T47D (cell line): ENCODE data around the gene SYNE4.
"Not testable (repeated sequence)": the region's sequence is repeated elsewhere in the genome, so short reads cannot be mapped to it uniquely, and the experiment has no call there.

Experiments
- DNase-seq, 2 experiments: peaks; one replicate each; pipeline versions ENCODE4 v3.0.0 to v3.0.0-alpha.2; 2011 to 2012; ENCODE audit warnings: low read depth in 1 of 2, low spot score in 1 of 2
- JUND ChIP-seq: IDR thresholded peaks from 2 replicates; pipeline ENCODE4 v1.6.1; 2012; ENCODE audit warnings: low read depth
- in situ Hi-C: cut with HindIII; loops from 2 replicates; pipeline ENCODE4 v1.10.0; 2016; ENCODE audit warnings: low sequenced_read_pairs, low pct_unique_long_range_greater_than_20kb

The SYNE4 gene

DNA sequence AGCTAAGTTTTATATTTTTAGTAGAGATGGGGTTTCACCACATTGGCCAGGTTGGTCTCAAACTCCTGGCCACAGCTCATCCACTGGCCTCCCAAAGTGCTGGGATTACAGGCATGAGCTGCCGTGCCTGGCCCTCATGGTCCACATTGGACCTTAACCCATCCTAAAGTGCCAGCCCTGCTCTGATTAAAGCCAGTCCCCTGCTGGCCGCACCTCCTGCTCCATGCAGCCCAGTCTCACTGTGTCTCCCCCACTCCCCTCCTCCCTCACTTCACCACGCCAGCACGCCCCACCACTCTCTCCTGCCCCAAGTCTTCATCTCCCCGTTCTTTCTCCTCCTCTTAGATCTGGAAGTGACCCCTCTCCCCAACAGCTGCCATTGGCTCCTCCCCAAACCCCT is 30.3 kb downstream of the SYNE4 start:
- in situ Hi-C loops, result no loop called here
- TF ChIP-seq JUND, result no peak
- DNase-seq, result no peak

DNA sequence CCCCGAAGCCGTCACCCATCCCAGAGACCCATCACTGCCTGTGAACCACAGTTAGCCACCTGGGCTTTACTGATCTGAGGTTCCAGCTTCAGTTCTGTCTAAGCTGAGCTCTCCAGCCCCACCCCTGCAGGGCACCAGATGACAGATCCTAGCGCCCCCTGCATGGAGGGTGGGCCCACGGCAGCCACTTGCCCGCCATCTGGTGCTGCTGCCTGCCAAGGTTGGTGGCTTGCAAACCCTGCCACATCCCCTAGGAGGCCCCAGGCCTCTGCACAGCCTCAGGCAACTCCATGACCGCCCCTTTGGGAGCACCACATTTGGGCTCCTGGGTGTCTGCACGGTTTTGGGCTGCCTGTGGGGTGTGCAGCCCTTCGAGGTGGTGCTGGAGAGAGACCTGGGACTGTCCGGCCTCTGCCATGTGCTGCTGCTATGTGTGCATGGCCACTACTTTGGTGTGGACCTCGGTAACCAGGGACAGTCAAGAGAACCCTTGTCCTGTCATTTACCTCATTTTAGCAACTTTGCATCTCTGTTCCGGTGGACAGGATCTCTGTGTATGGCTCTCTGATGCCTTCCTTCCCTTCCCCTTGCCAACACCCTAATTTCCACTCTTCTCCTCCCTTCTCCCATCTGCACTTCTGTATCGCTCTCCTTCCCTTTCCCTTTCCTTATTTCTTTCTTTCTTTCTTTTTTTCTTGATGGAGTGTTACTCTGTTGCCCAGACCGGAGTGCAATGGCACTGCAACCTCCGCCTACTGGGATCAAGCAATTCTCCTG is 31.0 kb downstream of the SYNE4 start:
- in situ Hi-C loops, result no loop called here
- DNase-seq, result no peak
- TF ChIP-seq JUND, result no peak

DNA sequence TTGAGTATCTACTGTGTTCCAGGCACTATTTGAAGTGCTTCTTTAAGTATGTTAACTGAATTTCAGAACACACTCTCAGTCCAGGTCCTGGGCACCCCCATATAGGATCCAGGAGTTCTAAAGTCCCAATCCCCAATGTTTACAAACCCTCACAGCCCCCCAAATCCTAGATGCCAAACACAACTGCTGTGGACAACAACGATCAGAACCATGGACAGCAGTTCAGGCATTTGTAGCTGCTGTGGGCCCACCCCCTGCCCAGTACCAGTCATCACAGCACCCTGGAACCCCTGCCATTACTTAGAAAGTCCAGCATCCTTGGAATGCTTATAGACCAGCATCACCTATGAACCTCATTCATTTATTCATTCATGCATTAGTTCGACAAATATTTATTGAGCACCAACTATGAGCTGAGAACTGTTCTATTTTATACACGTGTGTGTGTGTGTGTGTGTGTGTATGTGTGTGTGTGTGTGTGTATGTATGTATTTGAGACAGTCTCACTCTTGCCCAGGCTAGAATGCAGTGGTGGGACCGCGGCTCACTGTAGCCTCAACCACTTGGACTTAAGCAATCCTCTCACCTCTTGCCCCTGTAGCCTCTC is 32.9 kb downstream of the SYNE4 start:
- TF ChIP-seq JUND, result no peak
- DNase-seq, result peak; percentile 34 to 48
- in situ Hi-C loops, result no loop called here

DNA sequence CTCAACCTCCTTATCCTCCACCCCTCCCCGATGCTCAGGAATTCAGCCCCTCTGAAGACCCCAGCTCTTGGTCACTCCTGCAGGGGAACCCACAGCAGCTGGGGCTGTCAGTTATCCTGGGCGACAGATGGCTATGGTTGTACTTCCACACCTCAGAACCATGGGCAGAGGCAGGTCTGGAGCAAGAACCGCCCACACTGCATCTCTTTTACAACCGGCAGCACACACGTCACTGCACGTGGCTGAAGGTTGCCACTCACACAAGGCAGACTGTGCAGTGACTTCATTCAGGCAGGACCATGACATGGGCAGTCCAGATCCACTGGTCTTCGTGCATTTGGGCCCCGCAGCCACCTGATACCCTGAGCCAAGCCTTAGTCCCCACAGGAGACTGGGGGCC is 35.1 kb downstream of the SYNE4 start:
- peak in 1 of 2 experiments; percentile 65 for DNase-seq
- no peak for TF ChIP-seq JUND
- in situ Hi-C loops, result no loop called here

DNA sequence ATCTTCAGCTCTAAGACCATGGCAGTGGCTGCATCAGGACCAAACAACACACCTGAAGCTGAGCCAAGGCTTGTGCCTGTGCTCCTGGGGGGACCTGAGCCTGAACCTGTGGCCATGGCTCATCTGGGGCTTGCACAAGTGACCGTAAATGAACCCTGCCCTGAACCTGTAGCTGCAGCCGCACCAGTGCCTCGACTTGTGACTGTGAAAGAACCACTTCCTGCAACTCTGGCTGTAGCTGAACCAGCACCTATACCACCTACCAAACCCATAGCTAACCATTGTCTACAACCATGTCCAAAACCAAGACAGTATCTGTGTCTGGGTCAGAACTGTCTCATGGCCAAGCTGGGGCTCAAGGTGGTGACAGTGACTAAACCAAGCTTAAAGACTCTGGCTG is 41.8 kb downstream of the SYNE4 start:
- TF ChIP-seq JUND, result no peak
- no peak for DNase-seq
- in situ Hi-C loops, result no loop called here

DNA sequence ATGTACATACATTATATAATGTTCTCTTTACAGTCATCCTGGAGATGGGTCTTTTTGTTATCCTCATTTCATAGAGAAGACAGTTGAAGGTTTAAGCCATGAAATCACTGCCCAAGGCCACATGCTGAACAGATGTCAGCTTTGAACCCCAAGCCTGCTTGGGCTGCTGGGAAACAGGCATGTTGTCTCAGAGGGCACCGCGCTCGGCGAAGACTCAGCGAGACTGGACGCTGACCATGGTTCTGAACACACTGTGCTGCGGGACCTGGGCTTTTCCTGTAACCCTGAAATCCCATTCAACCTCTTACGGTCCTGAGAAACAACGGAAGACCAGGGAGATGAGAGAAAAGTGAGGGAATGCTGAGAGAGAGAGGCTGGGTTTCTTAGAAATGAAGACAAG is 45.1 kb downstream of the SYNE4 start:
- no peak for TF ChIP-seq JUND
- in situ Hi-C loops, result no loop called here
- peak; percentile 64 to 75 for DNase-seq

DNA sequence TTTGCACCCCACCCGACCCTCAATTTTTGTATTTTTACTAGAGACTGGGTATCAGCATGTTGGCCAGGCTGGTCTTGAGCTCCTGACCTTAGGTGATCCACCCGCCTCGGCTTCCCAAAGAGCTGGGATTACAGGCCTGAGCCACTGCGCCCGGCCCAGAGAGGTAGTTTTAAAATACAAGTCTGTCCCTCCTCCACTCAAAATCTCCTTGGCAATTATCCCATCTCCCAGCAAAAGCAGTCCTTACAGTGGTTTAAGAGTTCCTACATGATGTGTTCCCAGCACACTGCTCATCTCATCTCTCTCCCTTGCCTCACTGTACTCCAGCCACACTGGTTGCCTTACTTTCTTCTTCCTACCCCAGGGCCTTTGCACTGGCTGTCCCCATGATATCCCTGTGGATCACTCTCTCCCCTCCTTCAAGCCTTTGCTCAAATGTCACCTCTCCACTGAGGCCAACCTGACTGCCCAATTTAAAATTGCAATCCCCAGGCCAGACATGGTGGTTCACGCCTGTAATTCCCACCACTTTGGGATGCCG is 48.1 kb downstream of the SYNE4 start:
- no peak for TF ChIP-seq JUND
- DNase-seq, result no peak
- in situ Hi-C loops, result no loop called here

DNA sequence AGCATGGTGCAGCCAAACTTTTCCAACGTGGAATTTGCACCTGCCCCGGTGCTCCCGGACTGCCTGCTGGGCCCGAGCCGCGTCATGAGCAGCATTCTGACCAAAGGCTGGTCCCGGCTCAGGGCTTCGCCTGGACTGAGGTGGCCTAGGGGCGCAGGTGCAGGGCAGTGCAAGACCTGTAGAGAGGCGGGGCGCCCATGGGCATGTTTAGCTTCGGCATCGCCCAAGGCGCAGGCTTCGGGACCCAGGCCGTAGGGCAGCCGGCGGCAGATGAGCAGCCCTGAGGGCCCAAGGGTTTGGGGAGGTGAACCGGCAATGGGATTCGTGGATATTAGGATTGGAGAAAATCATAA is 48.7 kb downstream of the SYNE4 start:
- no peak for TF ChIP-seq JUND
- DNase-seq, result no peak

DNA sequence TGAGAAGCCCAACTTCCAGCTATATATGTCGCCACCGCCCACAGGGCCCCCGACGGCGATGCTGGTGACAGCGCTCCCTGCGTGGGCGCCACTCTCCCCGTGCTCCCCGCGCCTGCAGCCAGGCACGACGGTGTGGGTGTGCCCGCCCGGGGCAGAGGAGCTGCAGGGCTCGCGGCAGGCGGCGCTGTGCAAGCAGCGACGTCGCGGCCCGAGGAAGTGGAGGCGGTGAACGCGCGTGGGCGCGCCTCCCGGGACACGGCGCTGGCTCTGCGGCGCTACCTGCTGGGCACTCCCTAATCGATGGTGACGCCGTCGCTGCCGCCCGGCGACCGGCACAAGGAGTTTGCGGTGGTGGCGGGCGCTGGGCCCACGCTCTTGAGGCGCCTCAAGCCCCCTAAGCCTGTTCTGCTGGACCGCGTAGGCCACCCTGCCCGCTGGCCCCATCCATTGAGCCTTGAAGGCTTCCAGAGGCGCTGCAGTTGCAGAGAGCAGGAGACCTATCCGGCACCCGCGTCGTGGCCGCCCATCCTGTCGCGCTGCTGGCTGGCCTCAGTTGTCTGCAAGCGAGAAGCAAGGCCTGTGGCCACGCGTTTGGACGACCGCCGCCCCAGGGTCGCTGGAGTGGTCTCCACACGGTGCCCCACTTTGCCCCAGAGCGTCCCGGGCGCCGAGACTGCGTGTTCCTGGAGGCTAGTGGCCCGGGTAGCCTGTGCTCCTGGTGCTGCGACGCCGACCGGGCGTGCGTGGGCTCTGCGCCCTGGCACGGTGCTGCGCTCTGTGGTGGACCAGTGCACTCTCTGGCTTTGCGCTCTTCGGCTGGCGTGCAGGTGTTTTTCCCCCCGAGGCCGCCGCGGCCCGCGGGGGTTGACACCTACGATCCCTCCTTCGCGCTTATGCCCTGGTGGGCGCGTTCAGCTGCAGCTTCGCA is 49.3 kb downstream of the SYNE4 start:
- no peak for TF ChIP-seq JUND
- in situ Hi-C loops, result no loop called here
- peak in 1 of 2 experiments; percentile 23 for DNase-seq

More for the DNA sequence above, 48.7 kb downstream of the SYNE4 start:
- in situ Hi-C loops, result no loop called here

DNA sequence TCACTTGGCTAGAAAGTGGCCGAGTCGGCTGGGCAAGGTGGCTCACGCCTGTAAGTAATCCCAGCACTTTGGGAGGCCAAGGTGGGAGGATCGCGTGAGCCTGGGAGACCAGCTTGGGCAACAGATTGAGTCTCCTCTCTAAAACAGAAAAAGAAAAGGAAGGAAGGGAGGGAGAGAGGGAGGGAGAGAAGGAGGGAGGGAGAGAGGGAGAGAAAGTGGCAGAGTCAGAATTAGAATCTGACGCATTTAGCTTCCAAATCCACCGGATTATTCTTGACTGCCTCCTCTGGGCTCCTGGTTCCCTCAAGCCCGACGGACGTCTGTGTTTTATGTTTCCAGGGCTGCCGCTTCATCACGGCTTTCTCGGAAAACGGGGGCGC is 50.0 kb downstream of the SYNE4 start:
- TF ChIP-seq JUND, result no peak
- in situ Hi-C loops, result no loop called here
- DNase-seq, result no peak

DNA sequence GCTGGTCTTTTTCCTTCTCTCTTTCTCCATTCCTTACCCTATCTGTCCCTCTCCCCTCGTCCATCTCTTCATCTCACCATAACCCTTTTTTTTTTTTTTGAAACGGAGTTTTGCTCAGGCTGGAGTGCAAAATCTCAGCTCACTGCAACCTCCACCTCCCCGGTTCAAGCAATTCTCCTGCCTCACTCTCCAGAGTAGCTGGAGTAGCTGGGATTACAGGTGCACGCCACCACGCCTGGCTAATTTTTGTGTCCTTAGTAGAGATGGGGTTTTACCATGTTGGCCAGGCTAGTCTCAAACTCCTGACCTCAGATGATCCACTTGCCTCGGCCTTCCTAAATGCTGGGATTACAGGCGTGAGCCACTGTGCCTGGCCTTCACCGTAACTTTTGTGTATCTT is 51.2 kb downstream of the SYNE4 start:
- DNase-seq, in situ Hi-C loops: not testable (repeated sequence)

DNA sequence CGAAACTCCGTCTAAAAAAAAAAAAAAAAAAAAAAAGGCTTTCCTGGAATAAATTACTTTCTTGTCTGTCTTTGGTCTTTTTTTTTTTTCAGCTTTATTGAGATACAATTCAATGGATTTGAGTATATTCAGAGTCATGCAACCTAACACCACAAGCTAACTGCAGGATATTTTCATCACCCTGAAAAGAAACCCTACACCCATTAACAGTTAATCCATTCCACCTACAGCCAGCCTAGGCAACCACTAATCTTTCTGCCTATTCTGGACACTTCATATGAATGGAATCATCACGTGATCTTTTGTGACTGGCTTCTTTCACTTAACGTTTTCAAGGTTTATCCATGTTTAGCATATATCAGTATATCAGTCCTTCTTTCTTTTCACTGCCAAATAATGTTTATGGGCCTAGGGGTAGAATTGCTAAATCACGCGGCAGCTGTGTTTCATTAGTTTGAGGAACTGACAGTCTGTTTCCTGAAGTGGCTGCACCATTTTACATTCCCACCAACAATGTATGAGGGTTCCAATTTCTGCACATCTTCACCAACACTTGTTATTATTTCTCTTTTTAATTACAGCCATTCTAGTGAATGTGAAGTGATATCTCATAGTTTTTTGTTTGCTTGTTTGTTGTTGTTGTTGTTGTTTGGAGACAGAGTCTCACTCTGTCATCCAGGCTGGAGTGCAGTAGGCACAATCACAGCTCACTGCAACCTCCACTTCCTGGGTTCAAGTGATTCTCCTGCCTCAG is 52.6 kb downstream of the SYNE4 start:
- DNase-seq, result no peak
- in situ Hi-C loops, result no loop called here
- TF ChIP-seq JUND, result no peak
